AG04449 (cell line): ENCODE measurements around the gene USP12.

Source experiments
- CTCF ChIA-PET: fragments of 350-600 bp; formaldehyde crosslinking; extraction: SDS; loops from one replicate; lab custom pipeline; 2021; ENCODE audit warnings: antibody characterized with exemption; lab: Yijun Ruan, JAX
- POLR2A ChIA-PET: fragments of 400-600, 350-600 bp; formaldehyde crosslinking; extraction: SDS; loops from one replicate; lab custom pipeline; 2020; ENCODE audit warnings: antibody characterized with exemption, inconsistent platforms; lab: Yijun Ruan, JAX
- DNase-seq: peaks from one replicate; pipeline ENCODE4 v3.0.0-alpha.2; 2010; ENCODE audit warnings: low read depth, low spot score
- H3K4me3 ChIP-seq: 2 replicates; pipeline ENCODE4 v1.5.1; 2011; ENCODE audit warnings: low read depth, mild to moderate bottlenecking, control low read depth, low read length
- TF ChIP-seq, protein P1 (sequence below): IDR thresholded peaks from one replicate; pipeline ENCODE4 v1.5.1; 2011; ENCODE audit warnings: mild to moderate bottlenecking, moderate library complexity, low read length, control low read depth, inconsistent platforms; ENCODE audit not compliant: insufficient read depth; ENCODE audit errors: missing control alignments

The USP12 gene

DNA sequence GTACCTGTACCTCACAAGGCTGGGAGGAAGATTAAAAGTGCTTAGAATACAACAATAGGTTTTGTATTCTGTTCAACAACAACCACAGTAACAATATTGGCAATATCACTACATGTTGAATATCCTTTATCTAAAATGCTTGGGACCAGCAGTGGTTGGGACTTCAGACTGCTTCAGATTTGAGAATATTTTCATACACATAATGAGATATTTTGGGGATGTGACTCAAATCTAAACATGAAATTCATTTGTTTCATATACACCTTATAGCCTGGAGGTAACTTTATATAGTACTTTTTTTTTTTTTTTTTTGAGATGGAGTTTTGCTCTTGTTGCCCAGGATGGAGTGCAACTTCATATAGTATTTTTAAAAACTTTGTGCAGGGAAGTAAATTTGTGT, 73.9 kb downstream of the USP12 start:
- TF ChIP-seq, protein P1, sequence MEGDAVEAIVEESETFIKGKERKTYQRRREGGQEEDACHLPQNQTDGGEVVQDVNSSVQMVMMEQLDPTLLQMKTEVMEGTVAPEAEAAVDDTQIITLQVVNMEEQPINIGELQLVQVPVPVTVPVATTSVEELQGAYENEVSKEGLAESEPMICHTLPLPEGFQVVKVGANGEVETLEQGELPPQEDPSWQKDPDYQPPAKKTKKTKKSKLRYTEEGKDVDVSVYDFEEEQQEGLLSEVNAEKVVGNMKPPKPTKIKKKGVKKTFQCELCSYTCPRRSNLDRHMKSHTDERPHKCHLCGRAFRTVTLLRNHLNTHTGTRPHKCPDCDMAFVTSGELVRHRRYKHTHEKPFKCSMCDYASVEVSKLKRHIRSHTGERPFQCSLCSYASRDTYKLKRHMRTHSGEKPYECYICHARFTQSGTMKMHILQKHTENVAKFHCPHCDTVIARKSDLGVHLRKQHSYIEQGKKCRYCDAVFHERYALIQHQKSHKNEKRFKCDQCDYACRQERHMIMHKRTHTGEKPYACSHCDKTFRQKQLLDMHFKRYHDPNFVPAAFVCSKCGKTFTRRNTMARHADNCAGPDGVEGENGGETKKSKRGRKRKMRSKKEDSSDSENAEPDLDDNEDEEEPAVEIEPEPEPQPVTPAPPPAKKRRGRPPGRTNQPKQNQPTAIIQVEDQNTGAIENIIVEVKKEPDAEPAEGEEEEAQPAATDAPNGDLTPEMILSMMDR: no peak
- ChIA-PET CTCF (no interaction called here), POLR2A (no interaction called here)
- H3K4me3 ChIP-seq: no peak overlapping the region
- no peak for DNase-seq

GRCh38 chr13:27091451-27091850, 80.2 kb downstream of the USP12 start:
- ChIA-PET CTCF (no interaction called here), POLR2A (no interaction called here)
- TF ChIP-seq, protein P1: no peak
- H3K4me3 ChIP-seq: no peak overlapping the region
- no peak for DNase-seq

DNA sequence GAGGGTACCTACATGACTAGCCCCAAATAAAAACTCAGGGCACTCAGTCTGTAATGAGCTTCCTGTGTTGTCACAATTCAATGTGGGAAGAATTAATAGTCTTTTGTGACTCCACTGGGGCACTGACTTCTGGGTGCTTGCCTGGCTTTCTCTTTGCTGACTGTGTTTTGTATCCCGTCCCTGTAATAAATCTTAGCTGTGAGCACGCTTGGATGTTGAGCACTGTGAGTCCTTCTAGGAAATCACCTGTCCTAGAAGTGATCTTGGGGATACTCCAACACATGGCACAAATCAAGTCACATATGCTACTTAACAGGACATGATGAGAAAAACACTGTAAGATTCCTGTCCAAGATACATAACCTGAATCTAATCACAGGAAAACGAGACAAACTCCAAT, 83.0 kb downstream of the USP12 start:
- ChIA-PET POLR2A (no interaction called here), CTCF (no interaction called here)
- TF ChIP-seq, protein P1: no peak
- no peak overlapping the region for H3K4me3 ChIP-seq
- DNase-seq: no peak

GRCh38 chr13:27086599-27087265, 84.9 kb downstream of the USP12 start:
- TF ChIP-seq, protein P1: no peak
- ChIA-PET CTCF (no interaction called here), POLR2A (no interaction called here)
- no peak overlapping the region for H3K4me3 ChIP-seq
- DNase-seq: no peak

GRCh38 chr13:27083183-27083582, 88.4 kb downstream of the USP12 start:
- TF ChIP-seq, protein P1: no peak
- ChIA-PET POLR2A (no interaction called here), CTCF (no interaction called here)
- DNase-seq: no peak
- H3K4me3 ChIP-seq: no peak overlapping the region

- no peak overlapping the region for H3K4me3 ChIP-seq
- ChIA-PET POLR2A (no interaction called here), CTCF (no interaction called here)
- TF ChIP-seq, protein P1: no peak
- DNase-seq: no peak
Measured at GRCh38 chr13:27081893-27082679, 89.5 kb downstream of the USP12 start.
